K562 (cell line): Measurements from ENCODE around the gene ARHGAP22. TPM values are rescaled to one million over a fixed set of nuclear protein-coding genes. Genes with fewer than 3 reads are reported as not detected.

Experiments
- ATAC-seq: fragments of 200-7000 bp; cut with Tn5 transposase; 3 replicates; pipeline ENCODE4 v1.9.1; 2020; ENCODE audit warnings: moderate library complexity
- BruUV-seq: library from RNA; stranded (reverse); fragments of 400-500 nt; replicated peaks from 2 replicates; lab custom pipeline; 2021; lab: Mats Ljungman, UMichigan
- CTCF ChIA-PET: fragments of 300-600 bp; formaldehyde crosslinking; extraction: SDS; loops from one replicate; lab custom pipeline; 2021; ENCODE audit warnings: low intra/inter-chr PET ratio; lab: Yijun Ruan, JAX
- POLR2A ChIA-PET: fragments of 300-600, 350-650 bp; sonication (Branson Sonifier 250); formaldehyde crosslinking; extraction: SDS; loops from one replicate; lab custom pipeline; 2021; ENCODE audit warnings: antibody characterized with exemption, inconsistent platforms; lab: Yijun Ruan, JAX
- DNase-seq, 4 experiments: peaks; one replicate each; pipeline versions ENCODE4 v3.0.0 to v3.0.0-alpha.2; 2011 to 2018; ENCODE audit warnings: low spot score in 3 of 4, mixed read lengths in 3 of 4; ENCODE audit errors: extremely low read depth in 1 of 4
- FAIRE-seq: peaks from 2 replicates; lab custom pipeline; 2011; peaks lifted over from hg19 to GRCh38; lab: Jason Lieb, UNC
- H2AFZ ChIP-seq: 2 replicates; pipeline ENCODE4 v1.6.0; 2011; ENCODE audit warnings: low read depth, low read length, control low read depth, inconsistent platforms
- H3K27ac ChIP-seq: fragments of 200-600 bp; 3 replicates; pipeline ENCODE4 v1.8.0; 2011; ENCODE audit warnings: low read depth, mild to moderate bottlenecking, control low read depth, inconsistent platforms, low read length, moderate library complexity, mixed read lengths; ENCODE audit errors: extremely low read depth
- H3K27me3 ChIP-seq, 2 experiments: fragments of 300-600 bp in 1 of 2; 2 replicates in 1 of 2; 3 replicates in 1 of 2; pipeline versions ENCODE4 v1.6.0 to v1.8.0; 2011; ENCODE audit warnings: inconsistent platforms in 2 of 2, low read length in 2 of 2, mild to moderate bottlenecking in 1 of 2, mixed read lengths in 1 of 2, moderate library complexity in 1 of 2; ENCODE audit not compliant: control insufficient read depth in 2 of 2, insufficient read depth in 2 of 2
- H3K36me3 ChIP-seq: fragments of 300-600 bp; 3 replicates; pipeline ENCODE4 v1.8.0; 2011; ENCODE audit warnings: mild to moderate bottlenecking, low read length, inconsistent platforms; ENCODE audit not compliant: control insufficient read depth, insufficient read depth
- H3K4me1 ChIP-seq, 2 experiments: fragments of 200-600 bp in 1 of 2; replicated peaks in 1 of 2; 2 replicates in 1 of 2; 3 replicates in 1 of 2; pipeline versions ENCODE4 v1.5.1 to v1.8.0; 2011; ENCODE audit warnings: inconsistent platforms in 2 of 2, low read length in 2 of 2, mild to moderate bottlenecking in 1 of 2, mixed read lengths in 1 of 2, moderate library complexity in 1 of 2; ENCODE audit not compliant: control insufficient read depth in 2 of 2, insufficient read depth in 2 of 2
- H3K4me2 ChIP-seq: 2 replicates; pipeline ENCODE4 v1.6.1; 2011; ENCODE audit warnings: low read length, control low read depth, inconsistent platforms, mixed read lengths; ENCODE audit not compliant: insufficient read depth
- H3K4me3 ChIP-seq: fragments of 200-600 bp; sonication (generic), shearing (Covaris generic); 2 replicates; pipeline ENCODE4 v1.5.1; 2016; ENCODE audit warnings: control low read depth, inconsistent platforms
- H3K79me2 ChIP-seq: fragments of 200-600 bp; 3 replicates; pipeline ENCODE4 v1.8.0; 2011; ENCODE audit warnings: low read length, inconsistent platforms; ENCODE audit not compliant: control insufficient read depth, insufficient read depth
- H3K9ac ChIP-seq, 2 experiments: 2 replicates each; pipeline versions ENCODE4 v1.6.0 to v1.6.1; 2011; ENCODE audit warnings: low read depth in 2 of 2, low read length in 2 of 2, control low read depth in 1 of 2, inconsistent platforms in 1 of 2, mild to moderate bottlenecking in 1 of 2, mixed read lengths in 1 of 2; ENCODE audit not compliant: insufficient read depth in 1 of 2
- H3K9me1 ChIP-seq: one replicate; pipeline ENCODE4 v1.6.0; 2011; ENCODE audit warnings: inconsistent platforms, mild to moderate bottlenecking, low read length, moderate library complexity; ENCODE audit not compliant: control insufficient read depth, insufficient read depth
- H3K9me3 ChIP-seq: replicated peaks from 2 replicates; pipeline ENCODE4 v1.5.1; 2011; ENCODE audit warnings: low read depth, low read length, inconsistent platforms; ENCODE audit not compliant: control insufficient read depth, insufficient read depth
- H4K20me1 ChIP-seq: replicated peaks from 2 replicates; pipeline ENCODE4 v1.6.1; 2011; ENCODE audit warnings: low read length, inconsistent platforms, mixed read lengths; ENCODE audit not compliant: control insufficient read depth, insufficient read depth
- CBFA2T3 ChIP-seq: fragments of 450-650 bp; IDR thresholded peaks from 2 replicates; pipeline ENCODE4 v1.6.1; 2017
- HDGF ChIP-seq: fragments of 450-650 bp; IDR thresholded peaks from 2 replicates; pipeline ENCODE4 v1.6.1; 2016
- MTF1 ChIP-seq: fragments of 250-450 bp; sonication (Bioruptor Pico); IDR thresholded peaks from 2 replicates; pipeline ENCODE4 v1.9.0; 2021; ENCODE audit warnings: moderate library complexity, mild to moderate bottlenecking, inconsistent platforms, borderline replicate concordance
- NFIC ChIP-seq: fragments of 450-650 bp; IDR thresholded peaks from 2 replicates; pipeline ENCODE4 v1.6.1; 2017; ENCODE audit warnings: mild to moderate bottlenecking, inconsistent platforms
- PHTF2 ChIP-seq: fragments of 250-450 bp; sonication (Bioruptor Pico); IDR thresholded peaks from 2 replicates; pipeline ENCODE4 v1.5.0; 2021; ENCODE audit warnings: mild to moderate bottlenecking
- PURB ChIP-seq: sonication (generic); formaldehyde crosslinking; IDR thresholded peaks from 2 replicates; pipeline ENCODE4 v1.9.0; 2021; ENCODE audit warnings: low read depth, mild to moderate bottlenecking, missing genetic modification reagents
- ZBTB1 ChIP-seq: sonication (generic); formaldehyde crosslinking; IDR thresholded peaks from 2 replicates; pipeline ENCODE4 v1.8.1; 2023; ENCODE audit warnings: missing genetic modification reagents, low read depth, mild to moderate bottlenecking, borderline replicate concordance
- ZFP91 ChIP-seq: sonication (generic); formaldehyde crosslinking; IDR thresholded peaks from 2 replicates; pipeline ENCODE4 v1.8.0; 2022; ENCODE audit warnings: mild to moderate bottlenecking, missing genetic modification reagents
- ZNF384 ChIP-seq: IDR thresholded peaks from 2 replicates; pipeline ENCODE4 v1.6.1; 2012; ENCODE audit warnings: low read depth, low read length, improper control_type of control experiment
- ZNF584 ChIP-seq: fragments of 200-800 bp; sonication (Bioruptor generic); IDR thresholded peaks from 2 replicates; pipeline ENCODE4 v1.6.1; 2016; ENCODE audit warnings: low read depth, mild to moderate bottlenecking, missing genetic modification characterization, missing compliant biosample characterization
- WGBS: fragments of 100-300 bp; shearing (Covaris generic); methylation state at CpG from one replicate; pipeline ENCODE4 v1.1.6; 2016; ENCODE audit warnings: low coverage, mixed read lengths; ENCODE audit not compliant: insufficient coverage; ENCODE audit errors: missing lambda C conversion rate; 5-methylcytosine and 5-hydroxymethylcytosine counted together
- in situ Hi-C: fragments of 300-500 bp; cut with MboI; formaldehyde crosslinking; loops from 4 replicates; pipeline ENCODE4 v1.15.0; 2018; ENCODE audit warnings: inconsistent platforms, mixed read lengths
- intact Hi-C: fragments of 100-400 bp; cut with micrococcal nuclease; formaldehyde crosslinking; loops from 2 replicates; pipeline ENCODE4 v1.14.2; 2022
- polyA plus RNA-seq, 8 experiments: library from polyadenylated mRNA; depleted of rRNA in 4 of 8; stranded (reverse) in 5 of 8; unstranded in 3 of 8; fragments of >200 nt; fragmentation: Nextera tagmentation in 2 of 8; fragmentation: Illumina TruSeq in 1 of 8; extraction: Ambion mirVana in 2 of 8; extraction: Trizol in 1 of 8; gene quantifications; 2 replicates each; pipeline versions ENCODE4 v1.2.1 to v1.2.3, GENCODE V29; 2011 to 2014; ENCODE audit warnings: inconsistent platforms in 1 of 8, missing spikeins in 1 of 8
- total RNA-seq, 7 experiments: library from RNA; depleted of rRNA in 6 of 7; stranded (reverse); fragments of >200 nt in 6 of 7; fragmentation: Illumina TruSeq in 2 of 7; extraction: Trizol in 2 of 7; gene quantifications; 2 replicates each; pipeline versions ENCODE4 v1.2.1 to v1.2.3, GENCODE V29; 2011 to 2021; ENCODE audit warnings: low replicate concordance in 1 of 7
- TF ChIP-seq, protein P1 (sequence below): fragments of 450-650 bp; IDR thresholded peaks from 2 replicates; pipeline ENCODE4 v1.6.1; 2017; ENCODE audit warnings: antibody characterized with exemption, mild to moderate bottlenecking
- TF ChIP-seq, protein P2 (sequence below): fragments of 450-650 bp; formaldehyde crosslinking; IDR thresholded peaks from 2 replicates; pipeline ENCODE4 v1.4.0; 2020; ENCODE audit warnings: mild to moderate bottlenecking, moderate library complexity

Gene ARHGAP22
- total and polyA plus RNA-seq, 9 of the 15 experiments (the other 6 are each of a cell fraction or from before 2014, with no cell fraction given) = 1.3 to 28.1 (median 12.7) TPM

GRCh38 chr10:48493083-48493871, 111.6 kb downstream of the ARHGAP22 start:
- DNase-seq = no peak
- no peaks in the 10 kb centered on the region for H3K9me3 ChIP-seq
- TF ChIP-seq PURB (CRISPR knock-in tag) (no peak), ZFP91 (no peak), NFIC (peak; percentile 76), CBFA2T3 (0 out of 2 replicates have a peak, but pooled peaks have one; percentile 3), PHTF2 (CRISPR knock-in tag) (no peak), ZBTB1 (CRISPR knock-in tag) (no peak), ZNF584 (CRISPR knock-in tag) (no peak), ZNF384 (no peak), MTF1 (no peak), HDGF (peak; percentile 63; the same call in 1 of the 2 replicates)
- TF ChIP-seq, protein P1, sequence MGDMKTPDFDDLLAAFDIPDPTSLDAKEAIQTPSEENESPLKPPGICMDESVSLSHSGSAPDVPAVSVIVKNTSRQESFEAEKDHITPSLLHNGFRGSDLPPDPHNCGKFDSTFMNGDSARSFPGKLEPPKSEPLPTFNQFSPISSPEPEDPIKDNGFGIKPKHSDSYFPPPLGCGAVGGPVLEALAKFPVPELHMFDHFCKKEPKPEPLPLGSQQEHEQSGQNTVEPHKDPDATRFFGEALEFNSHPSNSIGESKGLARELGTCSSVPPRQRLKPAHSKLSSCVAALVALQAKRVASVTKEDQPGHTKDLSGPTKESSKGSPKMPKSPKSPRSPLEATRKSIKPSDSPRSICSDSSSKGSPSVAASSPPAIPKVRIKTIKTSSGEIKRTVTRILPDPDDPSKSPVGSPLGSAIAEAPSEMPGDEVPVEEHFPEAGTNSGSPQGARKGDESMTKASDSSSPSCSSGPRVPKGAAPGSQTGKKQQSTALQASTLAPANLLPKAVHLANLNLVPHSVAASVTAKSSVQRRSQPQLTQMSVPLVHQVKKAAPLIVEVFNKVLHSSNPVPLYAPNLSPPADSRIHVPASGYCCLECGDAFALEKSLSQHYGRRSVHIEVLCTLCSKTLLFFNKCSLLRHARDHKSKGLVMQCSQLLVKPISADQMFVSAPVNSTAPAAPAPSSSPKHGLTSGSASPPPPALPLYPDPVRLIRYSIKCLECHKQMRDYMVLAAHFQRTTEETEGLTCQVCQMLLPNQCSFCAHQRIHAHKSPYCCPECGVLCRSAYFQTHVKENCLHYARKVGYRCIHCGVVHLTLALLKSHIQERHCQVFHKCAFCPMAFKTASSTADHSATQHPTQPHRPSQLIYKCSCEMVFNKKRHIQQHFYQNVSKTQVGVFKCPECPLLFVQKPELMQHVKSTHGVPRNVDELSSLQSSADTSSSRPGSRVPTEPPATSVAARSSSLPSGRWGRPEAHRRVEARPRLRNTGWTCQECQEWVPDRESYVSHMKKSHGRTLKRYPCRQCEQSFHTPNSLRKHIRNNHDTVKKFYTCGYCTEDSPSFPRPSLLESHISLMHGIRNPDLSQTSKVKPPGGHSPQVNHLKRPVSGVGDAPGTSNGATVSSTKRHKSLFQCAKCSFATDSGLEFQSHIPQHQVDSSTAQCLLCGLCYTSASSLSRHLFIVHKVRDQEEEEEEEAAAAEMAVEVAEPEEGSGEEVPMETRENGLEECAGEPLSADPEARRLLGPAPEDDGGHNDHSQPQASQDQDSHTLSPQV = peak; percentile 45; the same call in 1 of the 2 replicates
- TF ChIP-seq, protein P2, sequence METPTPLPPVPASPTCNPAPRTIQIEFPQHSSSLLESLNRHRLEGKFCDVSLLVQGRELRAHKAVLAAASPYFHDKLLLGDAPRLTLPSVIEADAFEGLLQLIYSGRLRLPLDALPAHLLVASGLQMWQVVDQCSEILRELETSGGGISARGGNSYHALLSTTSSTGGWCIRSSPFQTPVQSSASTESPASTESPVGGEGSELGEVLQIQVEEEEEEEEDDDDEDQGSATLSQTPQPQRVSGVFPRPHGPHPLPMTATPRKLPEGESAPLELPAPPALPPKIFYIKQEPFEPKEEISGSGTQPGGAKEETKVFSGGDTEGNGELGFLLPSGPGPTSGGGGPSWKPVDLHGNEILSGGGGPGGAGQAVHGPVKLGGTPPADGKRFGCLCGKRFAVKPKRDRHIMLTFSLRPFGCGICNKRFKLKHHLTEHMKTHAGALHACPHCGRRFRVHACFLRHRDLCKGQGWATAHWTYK (CRISPR knock-in tag) = 0 out of 2 replicates have a peak, but pooled peaks have one; percentile 23

More at GRCh38 chr10:48493083-48493871, 111.6 kb downstream of the ARHGAP22 start:
- Histone ChIP-seq H2AFZ (no peak overlapping the region), H3K9ac (peak overlapping the region in 1 of 2 experiments; percentile 80; a peak in 2 of 4 replicates), H3K4me2 (no peak overlapping the region; the same call in 1 of the 2 replicates), H3K9me1 (no peaks in the 10 kb centered on the region), H3K27me3 (no peaks in the 10 kb centered on the region), H4K20me1 (no peaks in the 10 kb centered on the region), H3K27ac (no peak overlapping the region; the same call in 2 of the 3 replicates), H3K4me3 (no peak overlapping the region), H3K79me2 (peaks cover 82% of the 10 kb centered on the region), H3K4me1 (peaks cover 42 to 46% of the 10 kb centered on the region in 2 experiments), H3K36me3 (peaks cover 27% of the 10 kb centered on the region; the same call in 2 of the 3 replicates)
- 62% methylated on average over 16 of the region's 16 CpGs for WGBS
- in situ Hi-C loops = no loop called here
- FAIRE-seq (no peak), ATAC-seq (peak; percentile 11)
- intact Hi-C loops = no loop called here
- ChIA-PET CTCF (no interaction called here), POLR2A (interaction anchor here (0.6 to 1.3 kb wide), 4 partner anchors 8 to 217 kb away, joined by 3 read pairs; no protein-coding TSS in a partner anchor)
- BruUV-seq = no TSS peak
